H1 (cell line): ENCODE results near the gene SPTBN4. TPM values are rescaled to one million over a fixed set of nuclear protein-coding genes. Genes with fewer than 3 reads are reported as not detected.

Experiments used
- CTCF ChIA-PET: fragments of 300-600 bp; sonication (Branson Sonifier 250); formaldehyde crosslinking; loops from one replicate; lab custom pipeline; 2021; ENCODE audit not compliant: partially characterized antibody; lab: Charles Lee
- POLR2A ChIA-PET: fragments of 300-600 bp; sonication (Branson Sonifier 250); formaldehyde crosslinking; loops from one replicate; lab custom pipeline; 2021; ENCODE audit warnings: inconsistent platforms; ENCODE audit not compliant: partially characterized antibody; lab: Charles Lee
- DNase-seq, 2 experiments: peaks; one replicate each; pipeline versions ENCODE4 v3.0.0 to v3.0.0-alpha.2; 2010 to 2022; ENCODE audit warnings: low spot score in 2 of 2, low read depth in 1 of 2, mixed read lengths in 1 of 2
- FAIRE-seq: peaks from 2 replicates; lab custom pipeline; 2011; peaks lifted over from hg19 to GRCh38; lab: Jason Lieb, UNC
- H2AFZ ChIP-seq: 2 replicates; pipeline ENCODE4 v1.8.1; 2012; ENCODE audit warnings: low read length, inconsistent platforms
- H2AK5ac ChIP-seq: 2 replicates; pipeline ENCODE4 v1.6.1; 2013; ENCODE audit warnings: low read depth, low read length
- H2BK120ac ChIP-seq: replicated peaks from 2 replicates; pipeline ENCODE3; 2013; ENCODE audit warnings: low read depth, low read length, inconsistent platforms
- H2BK12ac ChIP-seq: 2 replicates; pipeline ENCODE4 v1.6.1; 2013; ENCODE audit warnings: low read depth, low read length
- H2BK15ac ChIP-seq: 2 replicates; pipeline ENCODE4 v1.6.1; 2013; ENCODE audit warnings: low read length
- H2BK20ac ChIP-seq: 2 replicates; pipeline ENCODE4 v1.6.1; 2013; ENCODE audit warnings: low read length
- H2BK5ac ChIP-seq: 2 replicates; pipeline ENCODE4 v1.6.1; 2013; ENCODE audit warnings: low read depth, low read length
- H3K14ac ChIP-seq: 2 replicates; pipeline ENCODE4 v1.6.1; 2013; ENCODE audit warnings: inconsistent platforms; ENCODE audit not compliant: insufficient read length
- H3K18ac ChIP-seq: 2 replicates; pipeline ENCODE4 v1.6.1; 2013; ENCODE audit warnings: low read length; ENCODE audit errors: extremely low read depth
- H3K23ac ChIP-seq: 2 replicates; pipeline ENCODE4 v1.6.1; 2013; ENCODE audit warnings: inconsistent platforms; ENCODE audit not compliant: insufficient read length
- H3K23me2 ChIP-seq: 2 replicates; pipeline ENCODE4 v1.6.1; 2013; ENCODE audit warnings: low read depth, low read length
- H3K27ac ChIP-seq: 2 replicates; pipeline ENCODE4 v1.6.1; 2011; ENCODE audit warnings: low read depth, low read length, inconsistent platforms
- H3K27me3 ChIP-seq, 4 experiments: replicated peaks in 1 of 4; 1 replicate in 1 of 4; 2 replicates in 3 of 4; pipeline versions ENCODE4 v1.6.1 to v1.8.1; 2011 to 2013; ENCODE audit warnings: low read length in 3 of 4, mild to moderate bottlenecking in 3 of 4, inconsistent platforms in 2 of 4, mixed read lengths in 2 of 4, moderate library complexity in 1 of 4; ENCODE audit not compliant: control insufficient read depth in 3 of 4, insufficient read depth in 3 of 4; ENCODE audit errors: extremely low read depth in 1 of 4
- H3K36me3 ChIP-seq, 4 experiments: 2 replicates each; pipeline versions ENCODE4 v1.6.1 to v1.8.1; 2011 to 2013; ENCODE audit warnings: mild to moderate bottlenecking in 4 of 4, low read length in 3 of 4, moderate library complexity in 2 of 4, control low read depth in 1 of 4, inconsistent platforms in 1 of 4; ENCODE audit not compliant: insufficient read depth in 4 of 4, control insufficient read depth in 2 of 4
- H3K4ac ChIP-seq: replicated peaks from 2 replicates; pipeline ENCODE3; 2013; ENCODE audit warnings: low read length, low read depth, mixed read lengths, inconsistent platforms; ENCODE audit not compliant: insufficient read length
- H3K4me1 ChIP-seq, 4 experiments: replicated peaks in 1 of 4; 1 replicate in 1 of 4; 2 replicates in 3 of 4; pipeline versions ENCODE4 v1.6.1 to v1.8.1; 2011 to 2013; ENCODE audit warnings: low read length in 3 of 4, inconsistent platforms in 2 of 4, mixed read lengths in 1 of 4; ENCODE audit not compliant: insufficient read depth in 4 of 4, control insufficient read depth in 3 of 4
- H3K4me2 ChIP-seq, 2 experiments: 2 replicates each; pipeline versions ENCODE4 v1.6.1 to v1.8.1; 2011 to 2013; ENCODE audit warnings: low read depth in 2 of 2, low read length in 2 of 2, control low read depth in 1 of 2, inconsistent platforms in 1 of 2, mild to moderate bottlenecking in 1 of 2; ENCODE audit not compliant: insufficient read depth in 1 of 2
- H3K4me3 ChIP-seq, 4 experiments: fragments of 200-600, 300-600 bp in 1 of 4; sonication (generic), shearing (Covaris generic), sonication (Bioruptor Twin) in 1 of 4; 2 replicates each; pipeline versions ENCODE4 v1.5.1 to v1.8.1; 2011 to 2016; ENCODE audit warnings: low read length in 4 of 4, low read depth in 3 of 4, control low read depth in 2 of 4, inconsistent platforms in 2 of 4, mild to moderate bottlenecking in 2 of 4, mixed read lengths in 1 of 4, moderate library complexity in 1 of 4; ENCODE audit not compliant: insufficient read depth in 2 of 4; ENCODE audit errors: extremely low read depth in 1 of 4
- H3K56ac ChIP-seq: replicated peaks from 2 replicates; pipeline ENCODE3; 2013; ENCODE audit warnings: low read depth, mild to moderate bottlenecking, mixed read lengths, low read length, inconsistent platforms; ENCODE audit not compliant: insufficient read length
- H3K79me1 ChIP-seq: 2 replicates; pipeline ENCODE4 v1.6.1; 2013; ENCODE audit warnings: low read depth, low read length, control low read depth
- H3K79me2 ChIP-seq, 2 experiments: 2 replicates each; pipeline versions ENCODE4 v1.6.1 to v1.8.1; 2012 to 2013; ENCODE audit warnings: low read length in 2 of 2, mild to moderate bottlenecking in 2 of 2, inconsistent platforms in 1 of 2; ENCODE audit not compliant: insufficient read depth in 2 of 2, control insufficient read depth in 1 of 2
- H3K9ac ChIP-seq, 4 experiments: replicated peaks in 1 of 4; 1 replicate in 1 of 4; 2 replicates in 3 of 4; pipeline versions ENCODE4 v1.6.1 to v1.8.1; 2011 to 2013; ENCODE audit warnings: low read depth in 3 of 4, low read length in 3 of 4, control low read depth in 2 of 4, mild to moderate bottlenecking in 2 of 4, moderate library complexity in 2 of 4, inconsistent platforms in 1 of 4; ENCODE audit errors: extremely low read depth in 1 of 4
- H3K9me3 ChIP-seq, 2 experiments: 2 replicates each; pipeline versions ENCODE4 v1.6.1 to v1.8.1; 2012 to 2013; ENCODE audit warnings: mild to moderate bottlenecking in 2 of 2, moderate library complexity in 2 of 2, control low read depth in 1 of 2, inconsistent platforms in 1 of 2, low read depth in 1 of 2, low read length in 1 of 2, mixed read lengths in 1 of 2; ENCODE audit not compliant: insufficient read depth in 2 of 2
- H4K20me1 ChIP-seq, 2 experiments: replicated peaks in 1 of 2; 2 replicates each; pipeline versions ENCODE3 to v1.8.1; 2011 to 2013; ENCODE audit warnings: inconsistent platforms in 2 of 2, low read length in 2 of 2, mild to moderate bottlenecking in 1 of 2; ENCODE audit not compliant: insufficient read depth in 2 of 2, control insufficient read depth in 1 of 2
- H4K5ac ChIP-seq: 2 replicates; pipeline ENCODE4 v1.6.1; 2013; ENCODE audit warnings: low read length, low read depth, mixed read lengths, inconsistent platforms; ENCODE audit not compliant: insufficient read length
- H4K8ac ChIP-seq: 2 replicates; pipeline ENCODE4 v1.8.0; 2013; ENCODE audit warnings: mild to moderate bottlenecking, moderate library complexity, low read length, inconsistent platforms; ENCODE audit not compliant: insufficient read depth; ENCODE audit errors: extremely low read depth
- H4K91ac ChIP-seq: replicated peaks from 2 replicates; pipeline ENCODE3; 2013; ENCODE audit warnings: low read length, mixed read lengths, inconsistent platforms; ENCODE audit not compliant: insufficient read length
- CEBPB ChIP-seq: IDR thresholded peaks from 2 replicates; pipeline ENCODE4 v1.6.1; 2012; ENCODE audit warnings: low read depth, low read length
- EZH2 ChIP-seq: fragments of 200-600 bp; sonication (generic); IDR thresholded peaks from 2 replicates; pipeline ENCODE4 v1.7.1; 2012; ENCODE audit warnings: low read depth, mild to moderate bottlenecking, moderate library complexity, low read length, inconsistent platforms; ENCODE audit not compliant: severe bottlenecking
- FOSL1 ChIP-seq: IDR thresholded peaks from 2 replicates; pipeline ENCODE4 v1.6.1; 2011; ENCODE audit warnings: mild to moderate bottlenecking, low read depth, low read length, moderate library complexity; ENCODE audit not compliant: insufficient read depth
- KDM5A ChIP-seq: fragments of 200-600 bp; IDR thresholded peaks from 2 replicates; pipeline ENCODE4 v1.7.1; 2012; ENCODE audit warnings: mild to moderate bottlenecking, low read length, inconsistent platforms, mixed read lengths
- RAD21 ChIP-seq, 2 experiments: IDR thresholded peaks in 1 of 2; conservative IDR thresholded peaks in 1 of 2; 2 replicates each; pipeline ENCODE4 v1.6.1; 2011; ENCODE audit warnings: low read depth in 2 of 2, low read length in 2 of 2, improper control_type of control experiment in 1 of 2, inconsistent platforms in 1 of 2, mild to moderate bottlenecking in 1 of 2, moderate library complexity in 1 of 2
- SIN3A ChIP-seq, 2 experiments: IDR thresholded peaks in 1 of 2; conservative IDR thresholded peaks in 1 of 2; 2 replicates each; pipeline ENCODE4 v1.6.1; 2011 to 2012; ENCODE audit warnings: low read length in 2 of 2, improper control_type of control experiment in 1 of 2, low read depth in 1 of 2, mild to moderate bottlenecking in 1 of 2
- TAF1 ChIP-seq: IDR thresholded peaks from 2 replicates; pipeline ENCODE4 v1.6.1; 2011; ENCODE audit warnings: mild to moderate bottlenecking, low read depth, low read length
- WGBS, 2 experiments: shearing (Covaris generic) in 1 of 2; methylation state at CpG; one replicate each; pipeline versions ENCODE4 v1.1.6 to v1.1.7; 2013 to 2015; ENCODE audit warnings: low lambda C conversion rate in 2 of 2, mixed read lengths in 2 of 2, inconsistent platforms in 1 of 2, low coverage in 1 of 2, missing lambda C conversion rate in 1 of 2; ENCODE audit not compliant: insufficient replicate concordance in 2 of 2, insufficient coverage in 1 of 2, insufficient read length in 1 of 2; ENCODE audit errors: extremely low coverage in 1 of 2, missing lambda C conversion rate in 1 of 2; 5-methylcytosine and 5-hydroxymethylcytosine counted together
- polyA plus RNA-seq, 7 experiments: library from polyadenylated mRNA; depleted of rRNA in 3 of 7; stranded (reverse) in 5 of 7; unstranded in 2 of 7; fragments of >200 nt in 5 of 7; fragments of 200-250 nt in 2 of 7; gene quantifications; 1 replicate in 5 of 7; 2 replicates in 1 of 7; 4 replicates in 1 of 7; pipeline versions ENCODE4 v1.2.1 to v1.2.3, GENCODE V29; 2011 to 2013; ENCODE audit warnings: missing spikeins in 2 of 7, mixed read lengths in 2 of 7
- total RNA-seq: library from RNA; stranded (reverse); fragmentation: NEBNext Ultra II Directional; extraction: Animal tissue kit (Norgen Biotek cat#: 25700); gene quantifications from 2 replicates; pipeline ENCODE4 v1.2.1, GENCODE V29; 2021
- TF ChIP-seq, protein P1 (sequence below): IDR thresholded peaks from 2 replicates; pipeline ENCODE4 v1.6.1; 2012; ENCODE audit warnings: inconsistent platforms
- TF ChIP-seq, protein P2 (sequence below): IDR thresholded peaks from 2 replicates; pipeline ENCODE4 v1.6.1; 2012; ENCODE audit warnings: inconsistent platforms

The SPTBN4 gene
- total and polyA plus RNA-seq, 2 of the 8 experiments (the other 6 are each of a cell fraction or from before 2014, with no cell fraction given), result 1.9 to 3.0 TPM

DNA sequence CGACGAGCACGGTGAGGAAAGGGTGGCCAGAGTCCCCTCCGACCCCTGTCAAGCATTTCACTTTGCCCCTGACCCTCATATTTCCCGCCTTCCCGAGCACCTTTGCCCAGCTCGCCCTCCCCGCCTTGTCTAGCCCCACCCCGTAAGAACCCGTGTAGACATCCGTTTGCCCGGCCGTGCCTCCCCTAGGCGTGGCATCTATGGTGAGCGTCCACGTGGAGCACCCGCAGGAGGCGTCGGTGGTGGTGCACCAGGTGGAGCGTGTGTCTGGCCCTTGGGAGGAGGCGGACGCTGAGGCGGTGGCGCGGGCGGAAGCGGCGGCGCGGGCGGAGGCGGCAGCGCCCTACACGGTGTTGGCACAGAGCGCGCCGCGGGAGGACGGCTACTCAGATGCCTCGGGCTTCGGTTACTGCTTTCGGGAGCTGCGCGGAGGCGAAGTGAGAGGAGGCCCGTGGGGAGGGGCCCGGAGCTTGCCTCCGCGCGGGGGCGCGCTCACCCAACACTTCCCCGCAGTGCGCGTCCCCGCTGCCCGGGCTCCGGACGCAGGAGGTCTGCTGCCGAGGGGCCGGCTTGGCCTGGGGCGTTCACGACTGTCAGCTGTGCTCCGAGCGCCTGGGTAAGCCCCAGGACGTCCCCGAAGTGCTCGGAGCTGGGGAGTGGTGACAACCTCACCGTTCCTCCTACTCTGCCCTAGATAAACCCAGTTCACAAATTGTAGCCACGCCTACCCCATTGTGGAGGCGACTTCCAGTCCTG lies 138.6 kb downstream of the SPTBN4 start:
- CTCF ChIA-PET, result interaction anchor here (0.8 to 11.3 kb wide), 10 partner anchors 9 to 75 kb away, joined by 3 to 100 read pairs (median 4); no protein-coding TSS in a partner anchor
- Histone ChIP-seq H4K20me1 (peaks cover 3 to 7% of the 10 kb centered on the region in 2 experiments), H3K27me3 (peaks cover 6 to 53% (median 48%) of the 10 kb centered on the region in 4 experiments), H3K4me3 (peak overlapping the region; percentile 32 to 61 (median 40)), H2BK15ac (no peak overlapping the region), H2BK12ac (peak overlapping the region; percentile 75; the same call in 1 of the 2 replicates), H3K18ac (no peak overlapping the region; the same call in 1 of the 2 replicates), H3K36me3 (no peaks in the 10 kb centered on the region; a peak in 1 of 8 replicates), H4K8ac (no peak overlapping the region), H3K4me1 (peaks cover 9 to 45% (median 27%) of the 10 kb centered on the region in 4 experiments), H3K23me2 (peaks cover 34% of the 10 kb centered on the region; the same call in 1 of the 2 replicates), H3K9me3 (no peaks in the 10 kb centered on the region), H2AK5ac (no peak overlapping the region), H3K4ac (no peak overlapping the region), H2BK20ac (no peak overlapping the region), H3K79me1 (0 out of 2 replicates have a peak, but pooled peaks cover 2% of the 10 kb centered on the region), H2BK5ac (peak overlapping the region; percentile 52; the same call in 1 of the 2 replicates), H4K5ac (no peak overlapping the region), H3K56ac (no peak overlapping the region), H3K27ac (no peak overlapping the region), H3K23ac (no peak overlapping the region), H3K9ac (no peak overlapping the region), H2AFZ (no peak overlapping the region), H3K14ac (no peak overlapping the region), H2BK120ac (peak overlapping the region; percentile 6), H3K79me2 (no peaks in the 10 kb centered on the region), H4K91ac (no peak overlapping the region), H3K4me2 (peak overlapping the region; percentile 82 to 97)
- 2% methylated on average over 46 of the region's 71 CpGs; no CpG with 5 or more reads in 1 of the 2 experiments for WGBS, 2 experiments
- DNase-seq (peak in 1 of 2 experiments; percentile 81), FAIRE-seq (no peak)
- POLR2A ChIA-PET, result interaction anchor here (1.5 to 4.4 kb wide), 3 partner anchors 9 to 30 kb away, joined by 4 to 30 read pairs (median 7); no protein-coding TSS in a partner anchor
- TF ChIP-seq EZH2 (peak; percentile 41), RAD21 (IDR thresholded peaks at IDR 0.05 in 1 of 2, conservative IDR thresholded peaks at IDR 0.05 in 1 of 2; ENCODE audit: low read depth in 2 of 2, low read length in 2 of 2) (peak in 1 of 2 experiments; percentile 11; a peak in 1 of 4 replicates), SIN3A (conservative IDR thresholded peaks at IDR 0.05 in 1 of 2, IDR thresholded peaks at IDR 0.05 in 1 of 2; ENCODE audit: low read depth in 1 of 2, low read length in 2 of 2) (0 out of 4 replicates have a peak, but pooled peaks of 1 of the 2 experiments have one; percentile 36), TAF1 (0 out of 2 replicates have a peak, but pooled peaks have one; percentile 34), CEBPB (no peak), KDM5A (no peak), FOSL1 (no peak)
- TF ChIP-seq, protein P1, sequence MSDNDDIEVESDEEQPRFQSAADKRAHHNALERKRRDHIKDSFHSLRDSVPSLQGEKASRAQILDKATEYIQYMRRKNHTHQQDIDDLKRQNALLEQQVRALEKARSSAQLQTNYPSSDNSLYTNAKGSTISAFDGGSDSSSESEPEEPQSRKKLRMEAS, result peak; percentile 78
- TF ChIP-seq, protein P2, sequence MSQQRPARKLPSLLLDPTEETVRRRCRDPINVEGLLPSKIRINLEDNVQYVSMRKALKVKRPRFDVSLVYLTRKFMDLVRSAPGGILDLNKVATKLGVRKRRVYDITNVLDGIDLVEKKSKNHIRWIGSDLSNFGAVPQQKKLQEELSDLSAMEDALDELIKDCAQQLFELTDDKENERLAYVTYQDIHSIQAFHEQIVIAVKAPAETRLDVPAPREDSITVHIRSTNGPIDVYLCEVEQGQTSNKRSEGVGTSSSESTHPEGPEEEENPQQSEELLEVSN, result peak; percentile 43; the same call in 1 of the 2 replicates
